HG03159 (cell line): ENCODE data around the gene MEI1.
"Not testable (repeated sequence)": the region's sequence is repeated elsewhere in the genome, so short reads cannot be mapped to it uniquely, and the experiment has no call there.

Experiments used
- ATAC-seq: cut with Tn5 transposase; IDR thresholded peaks from one replicate; pipeline ENCODE4 v1.9.1; 2021; ENCODE audit warnings: mild to moderate bottlenecking, moderate library complexity; ENCODE audit not compliant: unreplicated experiment

The MEI1 gene

GRCh38 chr22:41676134-41676533 is 23.2 kb upstream of the MEI1 start:
- no peak for ATAC-seq

- ATAC-seq, result no peak
Observed at GRCh38 chr22:41681616-41682015, 17.7 kb upstream of the MEI1 start.

GRCh38 chr22:41682033-41682807 is 17.1 kb upstream of the MEI1 start:
- peak; percentile 56 for ATAC-seq

- no peak for ATAC-seq
Observed at GRCh38 chr22:41683052-41683451, 16.3 kb upstream of the MEI1 start.

- no peak for ATAC-seq
Observed at GRCh38 chr22:41683616-41684015, 15.7 kb upstream of the MEI1 start.

- no peak for ATAC-seq
Observed at GRCh38 chr22:41684194-41684593, 15.1 kb upstream of the MEI1 start.

GRCh38 chr22:41686890-41687289 is 12.4 kb upstream of the MEI1 start:
- ATAC-seq, result not testable (repeated sequence)

GRCh38 chr22:41687901-41688364 is 11.4 kb upstream of the MEI1 start:
- peak; percentile 12 for ATAC-seq

- ATAC-seq, result peak; percentile 86
Observed at GRCh38 chr22:41688365-41689211, 10.7 kb upstream of the MEI1 start, which contains the start of gene SNU13. SNU13 (minus strand) TSS chr22:41688867; CDS start chr22:41688796, 71 bp downstream.

- ATAC-seq, result no peak
Observed at GRCh38 chr22:41690476-41690875, 8.8 kb upstream of the MEI1 start.

- no peak for ATAC-seq
Observed at GRCh38 chr22:41695211-41695610, 4.1 kb upstream of the MEI1 start.

- ATAC-seq, result no peak
Observed at GRCh38 chr22:41696703-41697102, 2.6 kb upstream of the MEI1 start.

GRCh38 chr22:41697126-41697775 is 2.1 kb upstream of the MEI1 start:
- no peak for ATAC-seq

GRCh38 chr22:41700108-41700364 is 733 bp downstream of the MEI1 start:
- ATAC-seq, result no peak

- no peak for ATAC-seq
Observed at GRCh38 chr22:41702763-41703162, 3.5 kb downstream of the MEI1 start.

- ATAC-seq, result no peak
Observed at GRCh38 chr22:41709341-41709740, 10.0 kb downstream of the MEI1 start.

- ATAC-seq, result no peak
Observed at GRCh38 chr22:41713004-41713403, 13.7 kb downstream of the MEI1 start.

- no peak for ATAC-seq
Observed at GRCh38 chr22:41722496-41722895, 23.2 kb downstream of the MEI1 start.

GRCh38 chr22:41725510-41726110 is 26.3 kb downstream of the MEI1 start:
- no peak for ATAC-seq

- ATAC-seq, result no peak
Observed at GRCh38 chr22:41731609-41732008, 32.3 kb downstream of the MEI1 start.

GRCh38 chr22:41732096-41732772 is 32.9 kb downstream of the MEI1 start:
- ATAC-seq, result no peak
